K562 (cell line): ENCODE results near the gene NAPEPLD. TPM values are rescaled to one million over a fixed set of nuclear protein-coding genes. Genes with fewer than 3 reads are reported as not detected.

Source experiments
- ATAC-seq: fragments of 200-7000 bp; cut with Tn5 transposase; 3 replicates; pipeline ENCODE4 v1.9.1; 2020; ENCODE audit warnings: moderate library complexity
- BruUV-seq: library from RNA; stranded (reverse); fragments of 400-500 nt; replicated peaks from 2 replicates; lab custom pipeline; 2021; lab: Mats Ljungman, UMichigan
- CTCF ChIA-PET: fragments of 300-600 bp; formaldehyde crosslinking; extraction: SDS; loops from one replicate; lab custom pipeline; 2021; ENCODE audit warnings: low intra/inter-chr PET ratio; lab: Yijun Ruan, JAX
- POLR2A ChIA-PET: fragments of 300-600, 350-650 bp; sonication (Branson Sonifier 250); formaldehyde crosslinking; extraction: SDS; loops from one replicate; lab custom pipeline; 2021; ENCODE audit warnings: antibody characterized with exemption, inconsistent platforms; lab: Yijun Ruan, JAX
- DNase-seq, 4 experiments: peaks; one replicate each; pipeline versions ENCODE4 v3.0.0 to v3.0.0-alpha.2; 2011 to 2018; ENCODE audit warnings: low spot score in 3 of 4, mixed read lengths in 3 of 4; ENCODE audit errors: extremely low read depth in 1 of 4
- FAIRE-seq: peaks from 2 replicates; lab custom pipeline; 2011; peaks lifted over from hg19 to GRCh38; lab: Jason Lieb, UNC
- H2AFZ ChIP-seq: 2 replicates; pipeline ENCODE4 v1.6.0; 2011; ENCODE audit warnings: low read depth, low read length, control low read depth, inconsistent platforms
- H3K27ac ChIP-seq: fragments of 200-600 bp; 3 replicates; pipeline ENCODE4 v1.8.0; 2011; ENCODE audit warnings: low read depth, mild to moderate bottlenecking, control low read depth, inconsistent platforms, low read length, moderate library complexity, mixed read lengths; ENCODE audit errors: extremely low read depth
- H3K27me3 ChIP-seq, 2 experiments: fragments of 300-600 bp in 1 of 2; 2 replicates in 1 of 2; 3 replicates in 1 of 2; pipeline versions ENCODE4 v1.6.0 to v1.8.0; 2011; ENCODE audit warnings: inconsistent platforms in 2 of 2, low read length in 2 of 2, mild to moderate bottlenecking in 1 of 2, mixed read lengths in 1 of 2, moderate library complexity in 1 of 2; ENCODE audit not compliant: control insufficient read depth in 2 of 2, insufficient read depth in 2 of 2
- H3K36me3 ChIP-seq: fragments of 300-600 bp; 3 replicates; pipeline ENCODE4 v1.8.0; 2011; ENCODE audit warnings: mild to moderate bottlenecking, low read length, inconsistent platforms; ENCODE audit not compliant: control insufficient read depth, insufficient read depth
- H3K4me1 ChIP-seq, 2 experiments: fragments of 200-600 bp in 1 of 2; replicated peaks in 1 of 2; 2 replicates in 1 of 2; 3 replicates in 1 of 2; pipeline versions ENCODE4 v1.5.1 to v1.8.0; 2011; ENCODE audit warnings: inconsistent platforms in 2 of 2, low read length in 2 of 2, mild to moderate bottlenecking in 1 of 2, mixed read lengths in 1 of 2, moderate library complexity in 1 of 2; ENCODE audit not compliant: control insufficient read depth in 2 of 2, insufficient read depth in 2 of 2
- H3K4me2 ChIP-seq: 2 replicates; pipeline ENCODE4 v1.6.1; 2011; ENCODE audit warnings: low read length, control low read depth, inconsistent platforms, mixed read lengths; ENCODE audit not compliant: insufficient read depth
- H3K4me3 ChIP-seq: fragments of 200-600 bp; sonication (generic), shearing (Covaris generic); 2 replicates; pipeline ENCODE4 v1.5.1; 2016; ENCODE audit warnings: control low read depth, inconsistent platforms
- H3K79me2 ChIP-seq: fragments of 200-600 bp; 3 replicates; pipeline ENCODE4 v1.8.0; 2011; ENCODE audit warnings: low read length, inconsistent platforms; ENCODE audit not compliant: control insufficient read depth, insufficient read depth
- H3K9ac ChIP-seq, 2 experiments: 2 replicates each; pipeline versions ENCODE4 v1.6.0 to v1.6.1; 2011; ENCODE audit warnings: low read depth in 2 of 2, low read length in 2 of 2, control low read depth in 1 of 2, inconsistent platforms in 1 of 2, mild to moderate bottlenecking in 1 of 2, mixed read lengths in 1 of 2; ENCODE audit not compliant: insufficient read depth in 1 of 2
- H3K9me1 ChIP-seq: one replicate; pipeline ENCODE4 v1.6.0; 2011; ENCODE audit warnings: inconsistent platforms, mild to moderate bottlenecking, low read length, moderate library complexity; ENCODE audit not compliant: control insufficient read depth, insufficient read depth
- H3K9me3 ChIP-seq: replicated peaks from 2 replicates; pipeline ENCODE4 v1.5.1; 2011; ENCODE audit warnings: low read depth, low read length, inconsistent platforms; ENCODE audit not compliant: control insufficient read depth, insufficient read depth
- H4K20me1 ChIP-seq: replicated peaks from 2 replicates; pipeline ENCODE4 v1.6.1; 2011; ENCODE audit warnings: low read length, inconsistent platforms, mixed read lengths; ENCODE audit not compliant: control insufficient read depth, insufficient read depth
- CTCF ChIP-seq, 3 experiments: IDR thresholded peaks in 2 of 3; conservative IDR thresholded peaks in 1 of 3; 2 replicates each; pipeline ENCODE4 v1.5.1; 2011 to 2012; ENCODE audit warnings: low read length in 3 of 3, mild to moderate bottlenecking in 3 of 3, control low read depth in 2 of 3, improper control_type of control experiment in 1 of 3, inconsistent platforms in 1 of 3, low read depth in 1 of 3, mixed read lengths in 1 of 3, moderate library complexity in 1 of 3; ENCODE audit not compliant: insufficient read depth in 2 of 3
- ESRRA ChIP-seq: fragments of 450-650 bp; IDR thresholded peaks from 2 replicates; pipeline ENCODE4 v1.6.1; 2014; ENCODE audit warnings: low read depth, mild to moderate bottlenecking, moderate library complexity, borderline replicate concordance
- ETV5 ChIP-seq: sonication (generic); formaldehyde crosslinking; IDR thresholded peaks from 2 replicates; pipeline ENCODE4 v1.4.0; 2020; ENCODE audit warnings: low read depth, mild to moderate bottlenecking, missing genetic modification reagents
- PATZ1 ChIP-seq: fragments of 250-450 bp; sonication (Bioruptor Pico); IDR thresholded peaks from 2 replicates; pipeline ENCODE4 v1.5.0; 2020; ENCODE audit warnings: mild to moderate bottlenecking, borderline replicate concordance
- WGBS: fragments of 100-300 bp; shearing (Covaris generic); methylation state at CpG from one replicate; pipeline ENCODE4 v1.1.6; 2016; ENCODE audit warnings: low coverage, mixed read lengths; ENCODE audit not compliant: insufficient coverage; ENCODE audit errors: missing lambda C conversion rate; 5-methylcytosine and 5-hydroxymethylcytosine counted together
- in situ Hi-C: fragments of 300-500 bp; cut with MboI; formaldehyde crosslinking; loops from 4 replicates; pipeline ENCODE4 v1.15.0; 2018; ENCODE audit warnings: inconsistent platforms, mixed read lengths
- intact Hi-C: fragments of 100-400 bp; cut with micrococcal nuclease; formaldehyde crosslinking; loops from 2 replicates; pipeline ENCODE4 v1.14.2; 2022
- polyA plus RNA-seq, 8 experiments: library from polyadenylated mRNA; depleted of rRNA in 4 of 8; stranded (reverse) in 5 of 8; unstranded in 3 of 8; fragments of >200 nt; fragmentation: Nextera tagmentation in 2 of 8; fragmentation: Illumina TruSeq in 1 of 8; extraction: Ambion mirVana in 2 of 8; extraction: Trizol in 1 of 8; gene quantifications; 2 replicates each; pipeline versions ENCODE4 v1.2.1 to v1.2.3, GENCODE V29; 2011 to 2014; ENCODE audit warnings: inconsistent platforms in 1 of 8, missing spikeins in 1 of 8
- total RNA-seq, 7 experiments: library from RNA; depleted of rRNA in 6 of 7; stranded (reverse); fragments of >200 nt in 6 of 7; fragmentation: Illumina TruSeq in 2 of 7; extraction: Trizol in 2 of 7; gene quantifications; 2 replicates each; pipeline versions ENCODE4 v1.2.1 to v1.2.3, GENCODE V29; 2011 to 2021; ENCODE audit warnings: low replicate concordance in 1 of 7

Gene NAPEPLD
- total and polyA plus RNA-seq, 9 of the 15 experiments (the other 6 are each of a cell fraction or from before 2014, with no cell fraction given): 3.2 to 11.0 (median 7.5) TPM

- Histone ChIP-seq H3K79me2 (no peaks in the 10 kb centered on the region), H3K4me1 (no peaks in the 10 kb centered on the region), H3K9me1 (no peaks in the 10 kb centered on the region), H3K27me3 (no peaks in the 10 kb centered on the region), H4K20me1 (no peaks in the 10 kb centered on the region), H3K36me3 (no peaks in the 10 kb centered on the region), H3K4me3 (no peak overlapping the region), H3K9ac (no peak overlapping the region), H3K9me3 (no peaks in the 10 kb centered on the region), H2AFZ (no peak overlapping the region), H3K27ac (no peak overlapping the region), H3K4me2 (no peak overlapping the region)
- FAIRE-seq: no peak
- CTCF ChIA-PET: no interaction called here
- BruUV-seq: no TSS peak
- in situ Hi-C loops: loop anchor here (25.0 kb wide), 1 partner anchor 577 kb away; the partner anchor contains the start of gene POLR2J
- WGBS: 20% methylated on average over 3 of the region's 3 CpGs
- POLR2A ChIA-PET: no interaction called here
- intact Hi-C loops: loop anchor here (2.0 to 10.0 kb wide), 2 partner anchors 89 to 341 kb away; no protein-coding TSS in a partner anchor
- ATAC-seq: no peak
- no peak for TF ChIP-seq ETV5 (CRISPR knock-in tag)
- no peak for TF ChIP-seq ESRRA
- peak; percentile 3 to 15 (median 14); a peak in 1 of 6 replicates for TF ChIP-seq CTCF (IDR thresholded peaks at IDR 0.05 in 2 of 3, conservative IDR thresholded peaks at IDR 0.05 in 1 of 3; ENCODE audit: insufficient read depth in 2 of 3, low read depth in 1 of 3, low read length in 3 of 3)
- no peak for TF ChIP-seq PATZ1 (CRISPR knock-in tag)
- DNase-seq: no peak
Observed at GRCh38 chr7:103063895-103064294, 85.0 kb downstream of the NAPEPLD start.
